A673 (cell line): Measurements from ENCODE around the gene OR2B6. TPM values are rescaled to one million over a fixed set of nuclear protein-coding genes. Genes with fewer than 3 reads are reported as not detected.

ENCODE experiments used
- BruUV-seq: library from RNA; stranded (reverse); fragments of 400-500 nt; replicated peaks from 2 replicates; lab custom pipeline; 2021; lab: Mats Ljungman, UMichigan
- CTCF ChIA-PET: fragments of 300-600 bp; sonication (Branson Sonifier 250); formaldehyde crosslinking; loops from one replicate; lab custom pipeline; 2022; ENCODE audit warnings: antibody characterized with exemption; lab: Charles Lee
- POLR2A ChIA-PET: fragments of 300-600 bp; sonication (Branson Sonifier 250); formaldehyde crosslinking; loops from one replicate; lab custom pipeline; 2022; ENCODE audit warnings: antibody characterized with exemption; ENCODE audit not compliant: low non-redundant PET; lab: Charles Lee
- DNase-seq: peaks from one replicate; pipeline ENCODE4 v3.0.0-alpha.2; 2015; ENCODE audit warnings: low spot score
- H3K27ac ChIP-seq: fragments of 200-600 bp; sonication (generic); 2 replicates; pipeline ENCODE4 v1.5.1; 2016; ENCODE audit warnings: mixed run types, low read depth, mild to moderate bottlenecking, mixed read lengths, antibody characterized with exemption, low read length; ENCODE audit not compliant: poor library complexity, severe bottlenecking
- H3K27me3 ChIP-seq: fragments of 200-600 bp; sonication (generic); replicated peaks from 2 replicates; pipeline ENCODE4 v1.6.1; 2017; ENCODE audit warnings: mixed run types, low read depth, mild to moderate bottlenecking, mixed read lengths, antibody characterized with exemption, low read length; ENCODE audit not compliant: insufficient read depth, poor library complexity
- H3K36me3 ChIP-seq: fragments of 200-600 bp; sonication (generic); 2 replicates; pipeline ENCODE4 v1.6.1; 2016; ENCODE audit warnings: mixed run types, mild to moderate bottlenecking, mixed read lengths, antibody characterized with exemption, low read length; ENCODE audit not compliant: insufficient read depth, poor library complexity, severe bottlenecking
- H3K4me1 ChIP-seq: fragments of 200-600 bp; sonication (generic); 2 replicates; pipeline ENCODE4 v1.6.1; 2017; ENCODE audit warnings: mixed run types, mild to moderate bottlenecking, mixed read lengths, antibody characterized with exemption, low read length; ENCODE audit not compliant: insufficient read depth, poor library complexity, severe bottlenecking
- H3K4me3 ChIP-seq: fragments of 200-600 bp; sonication (generic); 2 replicates; pipeline ENCODE4 v1.5.1; 2016; ENCODE audit warnings: low read depth, mixed run types, mild to moderate bottlenecking, mixed read lengths, low read length; ENCODE audit not compliant: poor library complexity, severe bottlenecking
- H3K9me3 ChIP-seq: fragments of 200-600 bp; sonication (generic); 2 replicates; pipeline ENCODE4 v1.6.1; 2016; ENCODE audit warnings: mixed run types, low read depth, mild to moderate bottlenecking, mixed read lengths, antibody characterized with exemption, low read length; ENCODE audit not compliant: poor library complexity, severe bottlenecking
- CTCF ChIP-seq: fragments of 300-800, 200-600 bp; sonication (generic); conservative IDR thresholded peaks from 2 replicates; pipeline ENCODE4 v1.5.1; 2017; ENCODE audit warnings: low read depth, mild to moderate bottlenecking, antibody characterized with exemption, low read length, moderate library complexity, mixed read lengths
- EZH2 ChIP-seq: fragments of 200-600 bp; sonication (generic); IDR thresholded peaks from 2 replicates; pipeline ENCODE4 v1.6.1; 2017; ENCODE audit warnings: borderline replicate concordance, low read depth, mild to moderate bottlenecking, mixed read lengths, antibody characterized with exemption, low read length; ENCODE audit not compliant: poor library complexity, severe bottlenecking
- intact Hi-C: fragments of 100-400 bp; cut with micrococcal nuclease; formaldehyde crosslinking; loops from one replicate; pipeline ENCODE4 v1.10.0; 2022; ENCODE audit not compliant: unreplicated experiment
- total RNA-seq: library from RNA; stranded (reverse); gene quantifications from 2 replicates; pipeline ENCODE4 v1.2.3, GENCODE V29; 2021

Gene OR2B6
- total RNA-seq, 1 experiment from 2014 or later: 0.32 TPM

DNA sequence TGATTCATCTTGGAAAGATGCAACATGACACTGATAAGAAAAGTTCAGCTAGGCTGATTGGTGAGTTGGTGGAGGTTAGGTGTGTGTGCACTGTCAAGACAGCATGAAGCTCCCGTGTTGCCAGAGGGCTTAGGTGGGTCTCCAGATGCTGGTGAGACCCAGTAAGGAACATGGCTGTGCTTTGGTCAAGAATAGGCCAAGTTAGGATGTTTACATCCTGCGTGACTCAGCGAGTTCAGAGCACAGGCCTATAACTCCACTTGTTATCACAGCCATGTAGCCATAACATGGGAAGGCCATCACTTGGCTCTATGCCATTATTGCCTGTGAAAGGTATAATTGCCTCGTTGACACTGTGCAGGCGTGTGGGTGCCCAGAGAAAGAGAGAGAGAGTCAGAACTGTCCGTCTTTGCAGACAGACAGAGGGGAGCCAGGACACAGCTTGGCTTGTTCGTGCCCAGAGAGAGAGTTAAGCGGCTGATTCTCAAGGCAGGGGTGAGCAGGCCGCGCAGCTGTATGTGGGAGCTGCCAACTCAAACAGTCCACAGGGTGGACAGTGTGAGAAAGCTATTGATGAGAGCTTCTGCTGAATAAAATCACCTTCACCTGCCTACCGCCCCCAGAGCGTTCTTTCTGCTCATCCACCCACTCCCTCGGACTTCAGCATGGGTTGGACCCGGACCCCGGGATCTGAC lies 43.5 kb downstream of the OR2B6 start:
- DNase-seq: no peak
- Histone ChIP-seq H3K4me3 (no peak overlapping the region), H3K4me1 (no peaks in the 10 kb centered on the region), H3K27me3 (peaks cover 6% of the 10 kb centered on the region), H3K36me3 (no peaks in the 10 kb centered on the region), H3K27ac (no peak overlapping the region), H3K9me3 (no peaks in the 10 kb centered on the region)
- no TSS peak for BruUV-seq
- POLR2A ChIA-PET: no interaction called here
- CTCF ChIA-PET: no interaction called here
- no peak for TF ChIP-seq CTCF
- TF ChIP-seq EZH2: no peak
- intact Hi-C loops: no loop called here

DNA sequence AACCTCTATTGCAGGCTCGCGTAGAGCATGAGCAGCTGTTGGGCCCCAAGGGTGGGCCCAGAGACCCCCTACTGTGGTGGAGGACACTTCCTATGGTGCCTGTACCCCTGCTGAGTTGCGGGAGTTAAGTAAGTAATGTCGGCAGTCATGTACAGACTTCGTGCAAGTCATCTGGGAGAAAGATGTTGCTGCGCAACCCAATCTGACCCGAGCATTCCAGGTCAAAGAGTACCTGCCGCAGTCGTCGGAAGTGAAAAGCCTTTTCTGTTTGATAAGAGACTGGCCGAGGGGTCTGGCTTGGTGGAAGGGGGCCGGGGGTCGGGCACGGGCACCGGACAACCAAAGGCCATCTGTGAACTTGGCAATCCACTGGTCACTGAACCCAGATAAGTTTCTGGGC lies 44.3 kb downstream of the OR2B6 start:
- Histone ChIP-seq H3K9me3 (no peaks in the 10 kb centered on the region), H3K27ac (no peak overlapping the region), H3K4me3 (no peak overlapping the region), H3K27me3 (peaks cover 6% of the 10 kb centered on the region), H3K36me3 (no peaks in the 10 kb centered on the region), H3K4me1 (no peaks in the 10 kb centered on the region)
- intact Hi-C loops: no loop called here
- ChIA-PET CTCF (no interaction called here), POLR2A (no interaction called here)
- DNase-seq: no peak
- no peak for TF ChIP-seq EZH2
- no peak for TF ChIP-seq CTCF
- no TSS peak for BruUV-seq

- Histone ChIP-seq H3K4me3 (no peak overlapping the region), H3K9me3 (no peaks in the 10 kb centered on the region), H3K4me1 (no peaks in the 10 kb centered on the region), H3K27me3 (peaks cover 6% of the 10 kb centered on the region), H3K36me3 (no peaks in the 10 kb centered on the region), H3K27ac (no peak overlapping the region)
- no peak for DNase-seq
- CTCF ChIA-PET: no interaction called here
- POLR2A ChIA-PET: no interaction called here
- intact Hi-C loops: no loop called here
- BruUV-seq: no TSS peak
- TF ChIP-seq CTCF: no peak
- no peak for TF ChIP-seq EZH2
These were observed 44.7 kb downstream of the OR2B6 start for GRCh38 chr6:28001751-28002150.
